Activated CD8-positive, alpha-beta memory T cell treated with anti-CD3 and anti-CD28 coated beads for 36 hours (primary cell): ENCODE measurements around the gene ZBTB40. TPM values are rescaled to one million over a fixed set of nuclear protein-coding genes. Genes with fewer than 3 reads are reported as not detected.

Source experiments
- CTCF ChIA-PET: fragments of 350-600 bp; sonication (Branson Sonifier 250); formaldehyde crosslinking; loops from one replicate; lab custom pipeline; 2021; ENCODE audit warnings: antibody characterized with exemption; lab: Charles Lee
- POLR2A ChIA-PET: fragments of 350-600 bp; sonication (Branson Sonifier 250); formaldehyde crosslinking; loops from one replicate; lab custom pipeline; 2021; ENCODE audit warnings: antibody characterized with exemption; lab: Charles Lee
- total RNA-seq, 2 experiments: library from RNA; stranded (reverse); gene quantifications; one replicate each; pipeline ENCODE4 v1.2.3, GENCODE V29; 2021

Gene ZBTB40
- total RNA-seq, 2 experiments from 2014 or later, result 20.8 to 22.1 TPM

DNA sequence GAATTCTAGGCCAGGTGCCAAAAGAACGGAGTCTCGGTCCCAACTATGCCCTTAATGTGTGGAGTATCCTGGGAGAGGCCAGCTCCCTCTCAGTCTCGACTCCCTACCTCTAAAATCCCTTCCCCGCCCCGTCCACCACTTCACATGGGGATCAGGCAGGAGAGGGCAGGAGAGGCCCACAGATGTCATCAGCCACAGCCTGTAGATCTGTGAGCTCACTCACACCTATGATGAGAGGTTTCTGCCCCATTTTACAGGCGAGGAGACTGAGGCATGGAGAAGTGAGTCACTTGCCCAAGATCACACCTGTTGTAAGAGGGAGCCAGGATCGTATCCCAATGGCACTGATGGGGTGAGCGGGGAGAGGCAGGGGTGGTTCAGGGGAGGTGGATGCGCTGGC, 91.2 kb downstream of the ZBTB40 start:
- ChIA-PET POLR2A (no interaction called here), CTCF (interaction anchor here (0.6 kb wide), 1 partner anchor 226 kb away, joined by 3 read pairs; no protein-coding TSS in a partner anchor)

- POLR2A ChIA-PET, result no interaction called here
Observed at GRCh38 chr1:22543679-22544078, 92.0 kb downstream of the ZBTB40 start.

DNA sequence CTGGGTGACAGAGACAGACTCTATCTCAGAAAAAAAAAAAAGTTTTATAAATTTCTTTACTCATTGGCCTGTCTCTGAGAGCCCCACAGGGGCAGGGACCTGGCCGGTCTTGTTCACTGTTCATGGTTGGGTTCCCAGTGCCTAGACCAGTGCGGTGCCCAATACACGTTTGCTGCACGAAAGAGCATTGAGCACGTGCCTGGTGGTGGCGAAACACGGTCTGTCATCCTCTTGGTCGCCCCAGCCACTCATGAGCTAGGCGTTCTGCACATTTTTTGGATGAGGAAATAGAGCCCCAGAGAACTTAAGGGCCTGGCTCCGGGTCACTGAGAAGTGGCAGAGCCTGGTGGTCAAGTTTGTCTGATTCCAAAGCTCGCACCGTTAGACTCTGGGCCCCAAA, 93.0 kb downstream of the ZBTB40 start:
- POLR2A ChIA-PET, result interaction anchor here (0.6 kb wide), 1 partner anchor 75 kb away, joined by 5 read pairs; no protein-coding TSS in a partner anchor
- CTCF ChIA-PET, result no interaction called here

More at GRCh38 chr1:22543679-22544078, 92.0 kb downstream of the ZBTB40 start:
- CTCF ChIA-PET, result no interaction called here

GRCh38 chr1:22545141-22545540, 93.5 kb downstream of the ZBTB40 start:
- ChIA-PET POLR2A (no interaction called here), CTCF (no interaction called here)

- ChIA-PET CTCF (no interaction called here), POLR2A (no interaction called here)
Observed at GRCh38 chr1:22547186-22547817, 95.7 kb downstream of the ZBTB40 start.

DNA sequence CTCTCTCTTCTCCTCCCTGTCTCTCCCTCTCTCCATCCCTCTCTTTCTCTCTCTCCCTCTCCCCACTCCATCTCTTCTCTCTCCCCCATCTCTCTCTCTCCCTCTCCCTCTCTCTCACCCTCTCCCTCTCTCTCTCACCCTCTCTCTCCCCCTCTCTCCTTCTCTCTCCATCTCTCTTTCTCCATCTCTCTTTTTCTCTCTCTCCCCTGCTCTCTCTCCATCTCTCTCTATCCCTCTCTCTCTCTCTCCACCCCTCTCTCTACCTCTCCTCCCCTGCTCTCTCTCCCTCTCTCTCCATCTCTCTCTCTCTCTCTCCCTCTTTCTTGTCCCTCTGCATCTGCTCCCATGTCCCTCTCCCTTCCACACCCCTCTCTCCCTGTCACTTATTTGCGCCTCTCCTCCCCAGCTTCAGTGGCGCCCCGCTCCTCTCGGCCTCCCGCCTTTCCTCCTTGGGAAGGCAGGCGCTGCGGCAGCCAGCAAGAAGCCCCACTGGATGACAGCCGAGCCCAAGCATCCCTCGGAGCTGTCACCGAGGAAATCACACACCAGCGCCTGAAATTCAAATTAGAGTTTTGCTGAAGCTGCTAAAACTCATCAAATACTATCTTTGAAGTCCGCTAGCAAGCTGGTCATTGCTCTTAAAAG, 96.3 kb downstream of the ZBTB40 start:
- ChIA-PET CTCF (no interaction called here), POLR2A (no interaction called here)

DNA sequence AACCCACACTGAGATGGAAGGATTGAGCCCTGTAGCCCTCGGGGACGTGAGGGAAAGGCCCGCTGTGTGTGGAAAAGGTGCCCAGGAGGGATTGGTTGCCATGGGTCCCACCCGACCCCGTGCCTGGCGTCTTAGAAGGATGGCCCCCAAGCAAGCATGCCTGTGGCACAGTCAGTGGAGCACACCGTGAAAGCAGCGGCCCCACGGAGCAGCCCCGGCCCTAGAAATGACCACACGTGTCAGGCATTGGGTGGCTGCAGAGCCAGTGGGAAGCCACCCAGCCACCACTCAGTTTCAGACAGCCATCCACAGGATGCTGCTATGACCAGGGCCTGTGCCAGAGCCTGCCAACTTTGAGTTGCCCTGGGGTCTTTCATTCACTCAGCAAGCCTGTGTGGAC, 98.4 kb downstream of the ZBTB40 start:
- CTCF ChIA-PET, result no interaction called here
- POLR2A ChIA-PET, result no interaction called here

DNA sequence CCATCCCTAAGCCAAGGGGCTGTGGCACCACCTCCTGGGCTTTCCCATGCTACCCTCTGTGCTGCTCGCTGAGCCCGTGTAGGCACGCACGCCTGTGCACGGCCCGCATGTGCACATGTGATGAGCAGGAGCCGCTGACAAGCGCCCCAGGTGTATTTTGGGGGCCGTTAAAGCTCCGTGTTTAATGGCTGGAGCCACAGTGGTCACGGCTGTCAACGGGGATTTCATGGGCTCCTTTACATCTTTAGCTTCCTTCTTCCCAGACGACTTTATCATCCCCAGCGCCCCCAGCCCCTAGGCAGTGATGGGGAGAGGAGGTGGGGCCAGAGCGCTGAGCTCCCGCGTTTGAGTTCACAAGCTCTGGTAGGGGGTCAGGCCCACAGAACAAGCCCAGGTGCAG, 99.9 kb downstream of the ZBTB40 start:
- POLR2A ChIA-PET, result no interaction called here
- CTCF ChIA-PET, result no interaction called here

DNA sequence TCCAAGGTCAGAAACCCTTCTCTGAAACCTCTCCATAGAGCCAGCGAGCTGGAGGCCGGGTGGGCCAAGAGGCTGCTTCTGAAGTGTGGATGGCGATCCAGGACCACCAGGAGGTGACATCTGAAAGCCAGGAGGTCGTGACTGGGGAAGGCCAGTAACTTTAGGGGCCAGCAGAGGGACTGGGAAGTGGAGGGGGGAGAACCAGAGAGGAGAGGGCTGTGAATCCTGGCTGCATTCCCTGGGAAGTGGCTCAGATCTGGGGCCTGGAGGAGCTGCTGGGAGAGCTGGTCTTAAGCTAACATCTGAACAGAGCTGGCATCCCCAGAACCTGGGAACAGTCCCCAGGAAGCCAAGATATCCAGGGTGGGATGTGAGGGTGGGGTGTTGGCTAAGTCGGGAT, 100.4 kb downstream of the ZBTB40 start:
- CTCF ChIA-PET, result no interaction called here
- POLR2A ChIA-PET, result no interaction called here

DNA sequence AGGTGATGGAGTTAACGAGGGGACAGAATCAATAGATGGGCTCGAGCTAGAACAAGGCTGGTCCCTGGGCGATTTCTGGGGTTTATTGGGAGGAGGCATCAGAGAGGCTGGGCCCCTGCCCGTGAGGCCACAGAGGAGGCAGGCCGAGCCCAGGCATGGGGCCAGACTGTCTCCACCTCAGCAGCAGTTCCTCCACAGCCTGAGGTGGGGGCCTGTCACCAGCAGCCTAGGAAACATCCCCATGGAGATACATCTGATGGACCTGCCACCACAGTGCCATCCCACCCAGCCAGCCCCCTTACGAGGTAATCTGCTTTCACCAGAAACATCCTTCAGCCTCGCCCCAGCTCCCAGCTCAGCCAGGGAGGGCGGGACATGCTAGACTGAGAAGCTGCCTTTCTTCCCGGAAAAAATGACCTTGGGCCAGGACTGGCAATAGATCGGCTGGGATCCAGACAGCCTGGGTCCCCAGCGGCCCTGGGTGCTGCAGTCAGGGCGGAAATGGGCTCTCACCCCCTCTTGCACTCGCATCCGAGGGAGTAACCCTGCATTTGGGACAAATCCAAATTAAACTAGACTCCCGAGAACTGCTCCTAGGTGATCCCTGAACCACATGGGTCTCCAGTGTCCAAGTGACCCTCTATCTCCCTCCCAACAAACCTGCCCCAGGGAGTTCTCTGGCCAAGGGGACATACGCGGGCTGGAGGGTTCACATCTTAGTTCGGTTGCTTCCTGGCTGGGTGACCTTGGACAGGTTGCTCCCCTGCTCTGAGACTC, 101.6 kb downstream of the ZBTB40 start:
- ChIA-PET CTCF (no interaction called here), POLR2A (no interaction called here)

DNA sequence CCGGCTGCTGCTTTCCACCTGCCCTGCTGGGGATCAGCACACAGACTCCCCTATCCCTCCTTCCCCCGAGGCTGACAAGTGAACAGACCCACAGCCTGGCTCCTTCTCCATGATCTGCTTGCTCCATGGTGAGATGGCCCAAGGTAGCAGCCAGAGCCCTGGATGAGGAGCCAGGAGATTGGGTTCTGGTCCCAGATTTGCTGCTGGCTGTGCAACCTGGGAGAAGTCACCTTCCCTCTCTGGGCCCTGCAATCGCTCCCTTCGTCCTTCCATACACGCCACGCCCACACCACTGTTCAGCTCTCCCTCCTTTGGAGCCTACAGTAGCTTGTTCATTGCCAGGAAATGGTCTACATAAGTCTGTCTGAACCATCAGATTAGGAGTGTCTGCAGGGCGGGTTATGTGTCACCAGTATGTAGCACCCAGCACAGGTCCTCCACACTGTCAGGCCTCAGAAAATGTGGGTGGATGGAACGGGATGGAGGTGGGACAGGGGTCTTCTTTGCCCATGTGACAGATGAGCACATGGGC, 102.4 kb downstream of the ZBTB40 start:
- ChIA-PET CTCF (no interaction called here), POLR2A (no interaction called here)

GRCh38 chr1:22555371-22555656, 103.7 kb downstream of the ZBTB40 start:
- ChIA-PET CTCF (no interaction called here), POLR2A (no interaction called here)

GRCh38 chr1:22556391-22557104, 104.9 kb downstream of the ZBTB40 start:
- POLR2A ChIA-PET, result no interaction called here
- CTCF ChIA-PET, result no interaction called here

DNA sequence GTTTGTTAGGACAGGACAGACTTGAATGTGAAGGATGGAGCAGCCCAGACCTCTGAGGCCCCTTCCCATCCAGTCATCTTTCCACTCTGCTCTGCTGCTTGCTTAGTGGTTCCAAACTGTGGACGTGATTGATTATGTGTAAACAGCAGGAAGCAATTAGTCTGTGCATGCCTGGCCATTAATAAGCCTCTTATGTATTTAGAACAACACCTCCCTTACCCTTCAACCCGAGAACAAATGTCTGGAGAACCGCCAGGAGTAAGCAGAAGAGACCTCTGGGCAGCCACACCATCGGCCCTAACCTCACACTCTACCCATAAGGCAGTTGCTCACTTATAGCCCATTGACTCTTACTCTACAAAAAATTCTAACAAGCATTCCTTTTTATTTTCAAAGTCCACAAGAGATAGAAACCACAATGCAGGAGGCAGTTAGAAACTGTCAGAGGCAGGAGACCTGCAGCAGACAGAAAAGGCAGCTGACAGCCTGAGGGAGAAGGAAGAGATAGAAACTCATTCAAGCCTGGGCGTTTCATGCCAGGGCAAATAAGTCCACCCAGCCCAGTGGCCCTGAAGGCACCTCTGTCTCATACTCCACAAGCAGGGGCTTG, 105.8 kb downstream of the ZBTB40 start:
- POLR2A ChIA-PET, result no interaction called here
- CTCF ChIA-PET, result no interaction called here

DNA sequence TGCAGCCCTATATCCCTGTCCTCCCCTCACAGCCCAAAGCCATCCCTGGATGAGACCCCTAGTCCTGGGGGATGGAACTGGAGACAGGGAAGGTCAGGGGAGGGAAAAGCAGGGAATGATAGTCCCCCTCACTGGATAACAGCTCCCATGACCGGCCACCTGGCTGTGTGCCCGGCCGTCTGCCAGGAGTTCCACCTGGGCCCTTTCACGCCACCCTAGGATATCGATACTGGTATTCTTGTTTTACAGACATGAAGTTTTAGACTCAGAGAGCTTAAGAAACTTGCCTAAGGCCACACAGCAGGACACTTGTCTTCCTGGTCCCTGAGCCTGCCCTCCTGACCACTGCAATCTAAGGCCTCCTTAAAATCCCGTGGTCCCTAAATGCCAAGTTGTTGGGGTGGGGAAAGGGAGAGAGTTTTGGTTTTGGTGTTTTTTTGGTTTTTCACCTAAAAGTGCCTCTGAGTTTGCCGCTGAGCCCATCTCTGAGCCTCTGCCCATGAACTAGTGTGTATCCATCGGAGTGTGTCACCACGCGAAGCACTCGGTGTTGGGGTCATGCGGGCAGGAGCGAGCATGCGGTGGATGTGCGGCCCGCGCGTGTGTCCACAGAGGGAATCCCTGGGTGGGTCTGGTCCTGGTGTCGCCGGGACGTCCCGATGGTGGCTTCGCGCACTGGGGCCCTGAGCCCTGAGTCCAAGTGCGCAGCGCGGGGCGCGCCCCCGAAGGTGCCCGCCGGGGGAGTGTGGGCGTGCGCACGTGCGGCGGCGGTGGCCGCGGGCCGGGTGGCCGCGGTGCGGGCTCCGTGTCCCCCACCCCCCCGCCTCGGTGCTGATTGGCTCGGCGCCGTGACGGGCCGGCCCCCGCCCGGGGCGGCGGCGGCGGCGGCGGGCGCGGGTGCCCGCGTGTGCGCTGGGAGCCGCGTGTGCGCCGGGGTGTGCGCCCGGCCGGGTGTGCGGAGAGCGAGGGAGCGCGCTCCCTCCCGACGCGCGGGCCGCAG, 111.2 kb downstream of the ZBTB40 start, which contains the start of gene EPHA8:
Gene EPHA8 (plus strand): TSS at position 906 of the 1,000 bp plus-strand sequence. CDS start 147 bp downstream, outside the sequence.
- ChIA-PET CTCF (no interaction called here), POLR2A (no interaction called here)

- ChIA-PET CTCF (no interaction called here), POLR2A (no interaction called here)
Observed at GRCh38 chr1:22563671-22564602, 112.3 kb downstream of the ZBTB40 start.

DNA sequence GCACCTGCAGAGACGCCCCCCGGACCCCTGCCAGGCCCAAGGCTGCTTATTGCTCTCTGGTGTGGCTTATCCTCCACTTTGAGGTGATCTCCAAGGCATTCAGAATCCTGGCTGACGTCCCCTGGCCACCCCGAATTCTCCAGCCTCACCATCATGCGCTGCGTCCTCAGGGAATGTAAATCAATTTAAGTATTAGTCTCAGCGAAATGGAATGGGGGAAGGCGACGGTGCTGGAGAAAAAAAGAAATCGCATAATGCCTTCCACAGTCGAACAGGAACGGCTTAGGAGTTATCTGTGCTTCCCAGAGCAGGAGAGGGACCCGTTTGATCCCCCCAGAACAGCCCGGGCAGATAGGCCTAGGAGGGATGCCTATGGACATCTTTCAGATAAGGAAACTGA, 114.5 kb downstream of the ZBTB40 start:
- ChIA-PET POLR2A (no interaction called here), CTCF (no interaction called here)
